AG09319 (cell line): ENCODE data around the gene EPN3.

ENCODE experiments used
- DNase-seq: peaks from one replicate; pipeline ENCODE4 v3.0.0-alpha.2; 2010; ENCODE audit warnings: low read depth; ENCODE audit errors: extremely low read depth
- TF ChIP-seq, protein P1 (sequence below): IDR thresholded peaks from 2 replicates; pipeline ENCODE4 v1.5.1; 2011; ENCODE audit warnings: low read depth, mild to moderate bottlenecking, inconsistent platforms, low read length, moderate library complexity

EPN3 gene

GRCh38 chr17:50564916-50565315 is 32.4 kb downstream of the EPN3 start:
- DNase-seq: peak; percentile 83
- TF ChIP-seq, protein P1, sequence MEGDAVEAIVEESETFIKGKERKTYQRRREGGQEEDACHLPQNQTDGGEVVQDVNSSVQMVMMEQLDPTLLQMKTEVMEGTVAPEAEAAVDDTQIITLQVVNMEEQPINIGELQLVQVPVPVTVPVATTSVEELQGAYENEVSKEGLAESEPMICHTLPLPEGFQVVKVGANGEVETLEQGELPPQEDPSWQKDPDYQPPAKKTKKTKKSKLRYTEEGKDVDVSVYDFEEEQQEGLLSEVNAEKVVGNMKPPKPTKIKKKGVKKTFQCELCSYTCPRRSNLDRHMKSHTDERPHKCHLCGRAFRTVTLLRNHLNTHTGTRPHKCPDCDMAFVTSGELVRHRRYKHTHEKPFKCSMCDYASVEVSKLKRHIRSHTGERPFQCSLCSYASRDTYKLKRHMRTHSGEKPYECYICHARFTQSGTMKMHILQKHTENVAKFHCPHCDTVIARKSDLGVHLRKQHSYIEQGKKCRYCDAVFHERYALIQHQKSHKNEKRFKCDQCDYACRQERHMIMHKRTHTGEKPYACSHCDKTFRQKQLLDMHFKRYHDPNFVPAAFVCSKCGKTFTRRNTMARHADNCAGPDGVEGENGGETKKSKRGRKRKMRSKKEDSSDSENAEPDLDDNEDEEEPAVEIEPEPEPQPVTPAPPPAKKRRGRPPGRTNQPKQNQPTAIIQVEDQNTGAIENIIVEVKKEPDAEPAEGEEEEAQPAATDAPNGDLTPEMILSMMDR: no peak

GRCh38 chr17:50565402-50566350 is 33.1 kb downstream of the EPN3 start:
- TF ChIP-seq, protein P1: no peak
- no peak for DNase-seq

- DNase-seq: no peak
- TF ChIP-seq, protein P1: no peak
Observed at GRCh38 chr17:50566886-50567285, 34.4 kb downstream of the EPN3 start.

- TF ChIP-seq, protein P1: no peak
- DNase-seq: no peak
Observed at GRCh38 chr17:50568659-50569058, 36.1 kb downstream of the EPN3 start.

DNA sequence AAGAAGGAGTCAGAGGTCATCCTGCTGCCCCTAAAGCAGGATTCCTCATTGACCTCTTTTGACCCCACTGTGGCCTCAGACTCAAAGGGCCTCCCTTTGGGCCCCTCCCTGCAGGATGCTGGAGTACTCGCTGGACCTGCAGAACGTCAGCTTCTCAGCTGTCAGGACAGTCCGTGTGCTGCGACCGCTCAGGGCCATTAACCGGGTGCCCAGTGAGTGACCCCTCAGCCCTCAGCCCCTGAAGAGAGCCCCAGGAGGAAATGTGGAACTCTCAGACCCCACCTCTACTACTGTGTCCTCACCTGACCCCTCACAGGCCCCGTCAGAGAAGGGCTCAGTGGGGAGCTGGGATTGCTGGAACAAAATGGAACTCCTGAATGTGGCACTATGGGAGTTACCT is 37.1 kb downstream of the EPN3 start:
- no peak for DNase-seq
- TF ChIP-seq, protein P1: no peak

DNA sequence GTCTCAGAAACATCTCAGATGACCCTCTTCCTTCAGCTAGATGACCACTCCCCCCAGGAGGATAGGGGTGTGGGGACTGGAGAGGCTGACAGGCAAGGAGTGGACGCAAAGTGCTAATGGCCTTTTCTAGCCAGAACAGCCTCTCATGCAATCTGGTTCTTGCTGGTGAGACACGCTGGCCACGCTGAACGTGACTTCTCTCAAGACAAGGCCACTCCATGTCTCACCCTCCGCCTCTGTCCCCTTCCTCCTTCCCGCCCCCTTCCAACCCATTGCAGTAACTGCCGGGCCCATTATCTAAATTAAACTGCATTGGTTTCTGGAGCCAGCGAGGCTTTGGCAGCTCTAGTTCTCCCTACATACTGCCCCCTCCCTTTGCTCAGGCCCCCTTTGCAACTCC is 37.5 kb downstream of the EPN3 start:
- TF ChIP-seq, protein P1: no peak
- no peak for DNase-seq

DNA sequence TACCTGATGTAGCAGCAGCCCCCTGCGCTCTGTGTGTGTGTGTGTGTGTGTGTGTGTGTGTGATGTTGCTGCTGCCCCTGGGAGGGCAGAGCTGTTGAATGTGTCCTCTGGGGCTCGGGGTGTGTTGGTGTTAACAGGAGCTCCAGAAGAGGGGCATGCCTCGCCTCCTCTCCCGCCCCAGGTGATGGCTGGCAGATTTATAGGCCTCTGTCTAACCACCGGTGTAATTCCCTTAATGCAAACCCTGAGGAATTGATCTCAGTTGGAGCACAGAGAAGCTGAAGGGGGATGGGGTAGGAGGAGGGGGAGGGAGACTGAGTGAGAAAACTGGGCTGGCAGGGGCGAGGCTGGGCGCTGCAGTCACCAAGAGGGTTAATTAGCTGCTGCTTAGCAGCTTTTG is 38.0 kb downstream of the EPN3 start:
- TF ChIP-seq, protein P1: no peak
- DNase-seq: no peak
